H1 (cell line): ENCODE data around the gene OR52E4. TPM values are rescaled to one million over a fixed set of nuclear protein-coding genes. Genes with fewer than 3 reads are reported as not detected.

Experiments
- CTCF ChIA-PET: fragments of 300-600 bp; sonication (Branson Sonifier 250); formaldehyde crosslinking; loops from one replicate; lab custom pipeline; 2021; ENCODE audit not compliant: partially characterized antibody; lab: Charles Lee
- POLR2A ChIA-PET: fragments of 300-600 bp; sonication (Branson Sonifier 250); formaldehyde crosslinking; loops from one replicate; lab custom pipeline; 2021; ENCODE audit warnings: inconsistent platforms; ENCODE audit not compliant: partially characterized antibody; lab: Charles Lee
- DNase-seq, 2 experiments: peaks; one replicate each; pipeline versions ENCODE4 v3.0.0 to v3.0.0-alpha.2; 2010 to 2022; ENCODE audit warnings: low spot score in 2 of 2, low read depth in 1 of 2, mixed read lengths in 1 of 2
- FAIRE-seq: peaks from 2 replicates; lab custom pipeline; 2011; peaks lifted over from hg19 to GRCh38; lab: Jason Lieb, UNC
- H2AFZ ChIP-seq: 2 replicates; pipeline ENCODE4 v1.8.1; 2012; ENCODE audit warnings: low read length, inconsistent platforms
- H2AK5ac ChIP-seq: 2 replicates; pipeline ENCODE4 v1.6.1; 2013; ENCODE audit warnings: low read depth, low read length
- H2BK120ac ChIP-seq: replicated peaks from 2 replicates; pipeline ENCODE3; 2013; ENCODE audit warnings: low read depth, low read length, inconsistent platforms
- H2BK12ac ChIP-seq: 2 replicates; pipeline ENCODE4 v1.6.1; 2013; ENCODE audit warnings: low read depth, low read length
- H2BK15ac ChIP-seq: 2 replicates; pipeline ENCODE4 v1.6.1; 2013; ENCODE audit warnings: low read length
- H2BK20ac ChIP-seq: 2 replicates; pipeline ENCODE4 v1.6.1; 2013; ENCODE audit warnings: low read length
- H2BK5ac ChIP-seq: 2 replicates; pipeline ENCODE4 v1.6.1; 2013; ENCODE audit warnings: low read depth, low read length
- H3K14ac ChIP-seq: 2 replicates; pipeline ENCODE4 v1.6.1; 2013; ENCODE audit warnings: inconsistent platforms; ENCODE audit not compliant: insufficient read length
- H3K18ac ChIP-seq: 2 replicates; pipeline ENCODE4 v1.6.1; 2013; ENCODE audit warnings: low read length; ENCODE audit errors: extremely low read depth
- H3K23ac ChIP-seq: 2 replicates; pipeline ENCODE4 v1.6.1; 2013; ENCODE audit warnings: inconsistent platforms; ENCODE audit not compliant: insufficient read length
- H3K23me2 ChIP-seq: 2 replicates; pipeline ENCODE4 v1.6.1; 2013; ENCODE audit warnings: low read depth, low read length
- H3K27ac ChIP-seq: 2 replicates; pipeline ENCODE4 v1.6.1; 2011; ENCODE audit warnings: low read depth, low read length, inconsistent platforms
- H3K27me3 ChIP-seq, 4 experiments: replicated peaks in 1 of 4; 1 replicate in 1 of 4; 2 replicates in 3 of 4; pipeline versions ENCODE4 v1.6.1 to v1.8.1; 2011 to 2013; ENCODE audit warnings: low read length in 3 of 4, mild to moderate bottlenecking in 3 of 4, inconsistent platforms in 2 of 4, mixed read lengths in 2 of 4, moderate library complexity in 1 of 4; ENCODE audit not compliant: control insufficient read depth in 3 of 4, insufficient read depth in 3 of 4; ENCODE audit errors: extremely low read depth in 1 of 4
- H3K36me3 ChIP-seq, 4 experiments: 2 replicates each; pipeline versions ENCODE4 v1.6.1 to v1.8.1; 2011 to 2013; ENCODE audit warnings: mild to moderate bottlenecking in 4 of 4, low read length in 3 of 4, moderate library complexity in 2 of 4, control low read depth in 1 of 4, inconsistent platforms in 1 of 4; ENCODE audit not compliant: insufficient read depth in 4 of 4, control insufficient read depth in 2 of 4
- H3K4ac ChIP-seq: replicated peaks from 2 replicates; pipeline ENCODE3; 2013; ENCODE audit warnings: low read length, low read depth, mixed read lengths, inconsistent platforms; ENCODE audit not compliant: insufficient read length
- H3K4me1 ChIP-seq, 4 experiments: replicated peaks in 1 of 4; 1 replicate in 1 of 4; 2 replicates in 3 of 4; pipeline versions ENCODE4 v1.6.1 to v1.8.1; 2011 to 2013; ENCODE audit warnings: low read length in 3 of 4, inconsistent platforms in 2 of 4, mixed read lengths in 1 of 4; ENCODE audit not compliant: insufficient read depth in 4 of 4, control insufficient read depth in 3 of 4
- H3K4me2 ChIP-seq, 2 experiments: 2 replicates each; pipeline versions ENCODE4 v1.6.1 to v1.8.1; 2011 to 2013; ENCODE audit warnings: low read depth in 2 of 2, low read length in 2 of 2, control low read depth in 1 of 2, inconsistent platforms in 1 of 2, mild to moderate bottlenecking in 1 of 2; ENCODE audit not compliant: insufficient read depth in 1 of 2
- H3K4me3 ChIP-seq, 4 experiments: fragments of 200-600, 300-600 bp in 1 of 4; sonication (generic), shearing (Covaris generic), sonication (Bioruptor Twin) in 1 of 4; 2 replicates each; pipeline versions ENCODE4 v1.5.1 to v1.8.1; 2011 to 2016; ENCODE audit warnings: low read length in 4 of 4, low read depth in 3 of 4, control low read depth in 2 of 4, inconsistent platforms in 2 of 4, mild to moderate bottlenecking in 2 of 4, mixed read lengths in 1 of 4, moderate library complexity in 1 of 4; ENCODE audit not compliant: insufficient read depth in 2 of 4; ENCODE audit errors: extremely low read depth in 1 of 4
- H3K56ac ChIP-seq: replicated peaks from 2 replicates; pipeline ENCODE3; 2013; ENCODE audit warnings: low read depth, mild to moderate bottlenecking, mixed read lengths, low read length, inconsistent platforms; ENCODE audit not compliant: insufficient read length
- H3K79me1 ChIP-seq: 2 replicates; pipeline ENCODE4 v1.6.1; 2013; ENCODE audit warnings: low read depth, low read length, control low read depth
- H3K79me2 ChIP-seq, 2 experiments: 2 replicates each; pipeline versions ENCODE4 v1.6.1 to v1.8.1; 2012 to 2013; ENCODE audit warnings: low read length in 2 of 2, mild to moderate bottlenecking in 2 of 2, inconsistent platforms in 1 of 2; ENCODE audit not compliant: insufficient read depth in 2 of 2, control insufficient read depth in 1 of 2
- H3K9ac ChIP-seq, 4 experiments: replicated peaks in 1 of 4; 1 replicate in 1 of 4; 2 replicates in 3 of 4; pipeline versions ENCODE4 v1.6.1 to v1.8.1; 2011 to 2013; ENCODE audit warnings: low read depth in 3 of 4, low read length in 3 of 4, control low read depth in 2 of 4, mild to moderate bottlenecking in 2 of 4, moderate library complexity in 2 of 4, inconsistent platforms in 1 of 4; ENCODE audit errors: extremely low read depth in 1 of 4
- H3K9me3 ChIP-seq, 2 experiments: 2 replicates each; pipeline versions ENCODE4 v1.6.1 to v1.8.1; 2012 to 2013; ENCODE audit warnings: mild to moderate bottlenecking in 2 of 2, moderate library complexity in 2 of 2, control low read depth in 1 of 2, inconsistent platforms in 1 of 2, low read depth in 1 of 2, low read length in 1 of 2, mixed read lengths in 1 of 2; ENCODE audit not compliant: insufficient read depth in 2 of 2
- H4K20me1 ChIP-seq, 2 experiments: replicated peaks in 1 of 2; 2 replicates each; pipeline versions ENCODE3 to v1.8.1; 2011 to 2013; ENCODE audit warnings: inconsistent platforms in 2 of 2, low read length in 2 of 2, mild to moderate bottlenecking in 1 of 2; ENCODE audit not compliant: insufficient read depth in 2 of 2, control insufficient read depth in 1 of 2
- H4K5ac ChIP-seq: 2 replicates; pipeline ENCODE4 v1.6.1; 2013; ENCODE audit warnings: low read length, low read depth, mixed read lengths, inconsistent platforms; ENCODE audit not compliant: insufficient read length
- H4K8ac ChIP-seq: 2 replicates; pipeline ENCODE4 v1.8.0; 2013; ENCODE audit warnings: mild to moderate bottlenecking, moderate library complexity, low read length, inconsistent platforms; ENCODE audit not compliant: insufficient read depth; ENCODE audit errors: extremely low read depth
- H4K91ac ChIP-seq: replicated peaks from 2 replicates; pipeline ENCODE3; 2013; ENCODE audit warnings: low read length, mixed read lengths, inconsistent platforms; ENCODE audit not compliant: insufficient read length
- CEBPB ChIP-seq: IDR thresholded peaks from 2 replicates; pipeline ENCODE4 v1.6.1; 2012; ENCODE audit warnings: low read depth, low read length
- CHD1 ChIP-seq: IDR thresholded peaks from 2 replicates; pipeline ENCODE4 v1.6.1; 2012; ENCODE audit warnings: low read depth, low read length, improper control_type of control experiment
- EP300 ChIP-seq, 2 experiments: IDR thresholded peaks; 1 replicate in 1 of 2; 2 replicates in 1 of 2; pipeline ENCODE4 v1.6.1; 2011 to 2012; ENCODE audit warnings: low read depth in 2 of 2, low read length in 2 of 2, mild to moderate bottlenecking in 2 of 2, borderline replicate concordance in 1 of 2, inconsistent platforms in 1 of 2, moderate library complexity in 1 of 2
- GTF2F1 ChIP-seq: IDR thresholded peaks from 2 replicates; pipeline ENCODE4 v1.6.1; 2012; ENCODE audit warnings: low read depth, low read length, improper control_type of control experiment, borderline replicate concordance
- KDM1A ChIP-seq: fragments of 200-600, 300-600 bp; sonication (generic); IDR thresholded peaks from 2 replicates; pipeline ENCODE4 v1.7.1; 2016; ENCODE audit warnings: mild to moderate bottlenecking, low read length, borderline replicate concordance
- KDM5A ChIP-seq: fragments of 200-600 bp; IDR thresholded peaks from 2 replicates; pipeline ENCODE4 v1.7.1; 2012; ENCODE audit warnings: mild to moderate bottlenecking, low read length, inconsistent platforms, mixed read lengths
- SRF ChIP-seq: IDR thresholded peaks from 2 replicates; pipeline ENCODE4 v1.6.1; 2011; ENCODE audit warnings: mild to moderate bottlenecking, low read depth, low read length, moderate library complexity
- TAF1 ChIP-seq: IDR thresholded peaks from 2 replicates; pipeline ENCODE4 v1.6.1; 2011; ENCODE audit warnings: mild to moderate bottlenecking, low read depth, low read length
- polyA plus RNA-seq, 7 experiments: library from polyadenylated mRNA; depleted of rRNA in 3 of 7; stranded (reverse) in 5 of 7; unstranded in 2 of 7; fragments of >200 nt in 5 of 7; fragments of 200-250 nt in 2 of 7; gene quantifications; 1 replicate in 5 of 7; 2 replicates in 1 of 7; 4 replicates in 1 of 7; pipeline versions ENCODE4 v1.2.1 to v1.2.3, GENCODE V29; 2011 to 2013; ENCODE audit warnings: missing spikeins in 2 of 7, mixed read lengths in 2 of 7
- total RNA-seq: library from RNA; stranded (reverse); fragmentation: NEBNext Ultra II Directional; extraction: Animal tissue kit (Norgen Biotek cat#: 25700); gene quantifications from 2 replicates; pipeline ENCODE4 v1.2.1, GENCODE V29; 2021

The OR52E4 gene
- total and polyA plus RNA-seq, 2 of the 8 experiments (the other 6 are each of a cell fraction or from before 2014, with no cell fraction given) = not detected

- Histone ChIP-seq H3K4me1 (no peaks in the 10 kb centered on the region), H2AK5ac (no peak overlapping the region), H3K4ac (no peak overlapping the region), H2BK12ac (no peak overlapping the region), H3K4me2 (no peak overlapping the region), H2BK5ac (no peak overlapping the region), H3K79me1 (no peaks in the 10 kb centered on the region), H2BK20ac (no peak overlapping the region), H3K18ac (no peak overlapping the region), H3K27me3 (no peaks in the 10 kb centered on the region), H3K23me2 (no peaks in the 10 kb centered on the region), H3K36me3 (no peaks in the 10 kb centered on the region), H4K91ac (no peak overlapping the region), H4K20me1 (no peaks in the 10 kb centered on the region), H3K9me3 (no peaks in the 10 kb centered on the region), H3K23ac (no peak overlapping the region), H3K9ac (no peak overlapping the region), H3K27ac (no peak overlapping the region), H3K4me3 (no peak overlapping the region), H3K56ac (no peak overlapping the region), H2BK15ac (no peak overlapping the region), H4K8ac (no peak overlapping the region), H2AFZ (no peak overlapping the region), H2BK120ac (no peak overlapping the region), H3K14ac (no peak overlapping the region), H3K79me2 (no peaks in the 10 kb centered on the region), H4K5ac (no peak overlapping the region)
- CTCF ChIA-PET = interaction anchor here (2.2 kb wide), 1 partner anchor 9 kb away, joined by 8 read pairs; no protein-coding TSS in a partner anchor
- DNase-seq = no peak
- no peak for FAIRE-seq
- POLR2A ChIA-PET = no interaction called here
- no peak for TF ChIP-seq GTF2F1
- no peak for TF ChIP-seq EP300 (IDR thresholded peaks at IDR 0.05; ENCODE audit: borderline replicate concordance in 1 of 2, low read depth in 2 of 2, low read length in 2 of 2)
- TF ChIP-seq CHD1 = no peak
- TF ChIP-seq CEBPB = no peak
- TF ChIP-seq KDM1A = no peak
- TF ChIP-seq KDM5A = no peak
- TF ChIP-seq SRF = no peak
- TF ChIP-seq TAF1 = no peak
Measured at GRCh38 chr11:5881756-5882155, 1.3 kb downstream of the OR52E4 start.
